Mesothelial cell of epicardium (in vitro differentiated cells): ENCODE results near the gene SLC16A6. TPM values are rescaled to one million over a fixed set of nuclear protein-coding genes. Genes with fewer than 3 reads are reported as not detected.
A peak's percentile ranks its signal among the peaks of the same experiment; 100 is the strongest.
"Not testable (repeated sequence)": the region's sequence is repeated elsewhere in the genome, so short reads cannot be mapped to it uniquely, and the experiment has no call there.

Source experiments
- DNase-seq, 2 experiments: peaks; one replicate each; pipeline ENCODE4 v3.0.0; 2021; ENCODE audit warnings: low spot score in 2 of 2; ENCODE audit not compliant: unreplicated experiment in 2 of 2
- H3K27ac Mint-ChIP-seq: 2 replicates; pipeline ENCODE4 v1.8.0; 2021; ENCODE audit warnings: mixed read lengths
- H3K27me3 Mint-ChIP-seq: 2 replicates; pipeline ENCODE4 v1.8.0; 2021; ENCODE audit warnings: low read depth, mixed read lengths
- H3K36me3 Mint-ChIP-seq: 2 replicates; pipeline ENCODE4 v1.8.0; 2021; ENCODE audit warnings: mixed read lengths
- H3K4me1 Mint-ChIP-seq: 2 replicates; pipeline ENCODE4 v1.8.0; 2021; ENCODE audit warnings: mixed read lengths
- H3K4me3 Mint-ChIP-seq: 2 replicates; pipeline ENCODE4 v1.8.0; 2021; ENCODE audit warnings: mild to moderate bottlenecking, moderate library complexity, mixed read lengths
- H3K9me3 Mint-ChIP-seq: 2 replicates; pipeline ENCODE4 v1.8.0; 2021; ENCODE audit warnings: mixed read lengths
- CTCF ChIP-seq: fragments of 200-600 bp; sonication (generic); IDR thresholded peaks from one replicate; pipeline ENCODE4 v1.5.0; 2021; ENCODE audit warnings: antibody characterized with exemption; ENCODE audit not compliant: unreplicated experiment
- total RNA-seq: library from RNA; stranded (reverse); gene quantifications from 3 replicates; pipeline ENCODE4 v1.2.1, GENCODE V29; 2021

Gene SLC16A6
- 0.89 to 1.3 TPM (median 0.90 TPM) in 3 replicates for total RNA-seq

- H3K36me3 Mint-ChIP-seq, result no peaks in the 10 kb centered on the region
- H3K9me3 Mint-ChIP-seq, result no peaks in the 10 kb centered on the region
- H3K4me3 Mint-ChIP-seq, result peak within 1 kb of the TSS; percentile 78
- H3K27ac Mint-ChIP-seq, result peak within 1 kb of the TSS; percentile 64
- DNase-seq, result peak; percentile 54 to 76
- H3K4me1 Mint-ChIP-seq, result peaks cover 14% of the 10 kb centered on the region
- no peak for TF ChIP-seq CTCF
- H3K27me3 Mint-ChIP-seq, result peaks cover 43% of the 10 kb centered on the region
Observed at GRCh38 chr17:68290955-68291835, at the start of gene SLC16A6, which contains the start of gene ARSG. SLC16A6 (minus strand) TSS chr17:68291127; CDS start chr17:68278320, 12,807 bp downstream. ARSG (plus strand) TSS chr17:68291495; CDS start chr17:68307494, 15,999 bp downstream.

DNA sequence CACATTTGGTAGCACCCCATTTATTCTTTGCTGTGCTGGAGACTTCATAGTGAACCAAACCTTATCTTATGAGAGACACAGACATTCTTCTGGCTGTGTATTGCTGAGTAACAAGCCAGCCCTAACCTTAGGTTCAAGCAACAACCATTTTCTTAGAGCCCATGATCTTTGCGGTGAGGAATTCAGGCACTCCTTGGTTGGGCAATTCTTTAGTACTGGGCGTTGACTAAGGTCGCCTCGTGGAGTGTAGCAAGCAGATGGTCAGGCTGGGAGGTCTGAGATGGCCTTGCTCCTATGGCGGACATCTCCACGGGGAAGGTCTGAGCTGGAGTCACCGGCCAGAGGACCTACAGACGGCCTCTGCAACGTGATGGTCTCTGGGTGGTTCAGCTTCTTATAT lies 43.5 kb upstream of the SLC16A6 start:
- Mint-ChIP-seq H3K4me1 (peaks cover 9% of the 10 kb centered on the region), H3K9me3 (peaks cover 14% of the 10 kb centered on the region), H3K4me3 (no peak overlapping the region), H3K27ac (no peak overlapping the region), H3K36me3 (peaks cover 6% of the 10 kb centered on the region), H3K27me3 (no peaks in the 10 kb centered on the region)
- TF ChIP-seq CTCF, result no peak
- no peak for DNase-seq

GRCh38 chr17:68331932-68332331 lies 41.0 kb upstream of the SLC16A6 start:
- DNase-seq, H3K27me3 Mint-ChIP-seq, H3K27ac Mint-ChIP-seq, H3K36me3 Mint-ChIP-seq, H3K4me3 Mint-ChIP-seq: not testable (repeated sequence)
- Mint-ChIP-seq H3K9me3 (peaks cover 14% of the 10 kb centered on the region), H3K4me1 (peaks cover 11% of the 10 kb centered on the region)

GRCh38 chr17:68329331-68329730 lies 38.4 kb upstream of the SLC16A6 start:
- Mint-ChIP-seq H3K4me3 (no peak overlapping the region), H3K27me3 (no peaks in the 10 kb centered on the region), H3K9me3 (peaks cover 14% of the 10 kb centered on the region), H3K27ac (peak overlapping the region; percentile 96), H3K4me1 (peaks cover 13% of the 10 kb centered on the region), H3K36me3 (peaks cover 7% of the 10 kb centered on the region)
- no peak for DNase-seq
- TF ChIP-seq CTCF, result no peak

DNA sequence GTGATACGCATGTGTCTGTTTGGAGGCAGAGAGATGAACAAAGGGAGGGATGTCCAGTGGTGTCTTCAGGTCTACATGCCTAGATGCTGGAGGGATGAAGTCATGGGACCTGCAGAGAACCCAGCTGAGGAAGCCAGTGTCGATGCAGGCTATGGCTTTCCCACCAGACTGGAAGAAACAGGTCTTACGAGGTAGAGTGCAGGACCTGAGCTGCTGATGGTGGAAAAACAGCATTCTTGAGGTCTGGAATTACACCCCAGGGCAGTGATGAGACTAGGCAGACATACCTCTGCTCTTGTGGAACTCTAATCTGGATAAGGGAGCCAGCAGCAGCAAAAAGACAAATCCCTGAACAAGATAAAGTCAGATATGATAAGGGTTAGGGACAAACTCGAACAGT lies 37.7 kb upstream of the SLC16A6 start:
- peaks cover 7% of the 10 kb centered on the region for H3K36me3 Mint-ChIP-seq
- no peak for TF ChIP-seq CTCF
- DNase-seq, result peak in 1 of 2 experiments; percentile 45
- H3K9me3 Mint-ChIP-seq, result peaks cover 14% of the 10 kb centered on the region
- no peak overlapping the region for H3K4me3 Mint-ChIP-seq
- H3K4me1 Mint-ChIP-seq, result peaks cover 13% of the 10 kb centered on the region
- H3K27ac Mint-ChIP-seq, result peak overlapping the region; percentile 96
- no peaks in the 10 kb centered on the region for H3K27me3 Mint-ChIP-seq

DNA sequence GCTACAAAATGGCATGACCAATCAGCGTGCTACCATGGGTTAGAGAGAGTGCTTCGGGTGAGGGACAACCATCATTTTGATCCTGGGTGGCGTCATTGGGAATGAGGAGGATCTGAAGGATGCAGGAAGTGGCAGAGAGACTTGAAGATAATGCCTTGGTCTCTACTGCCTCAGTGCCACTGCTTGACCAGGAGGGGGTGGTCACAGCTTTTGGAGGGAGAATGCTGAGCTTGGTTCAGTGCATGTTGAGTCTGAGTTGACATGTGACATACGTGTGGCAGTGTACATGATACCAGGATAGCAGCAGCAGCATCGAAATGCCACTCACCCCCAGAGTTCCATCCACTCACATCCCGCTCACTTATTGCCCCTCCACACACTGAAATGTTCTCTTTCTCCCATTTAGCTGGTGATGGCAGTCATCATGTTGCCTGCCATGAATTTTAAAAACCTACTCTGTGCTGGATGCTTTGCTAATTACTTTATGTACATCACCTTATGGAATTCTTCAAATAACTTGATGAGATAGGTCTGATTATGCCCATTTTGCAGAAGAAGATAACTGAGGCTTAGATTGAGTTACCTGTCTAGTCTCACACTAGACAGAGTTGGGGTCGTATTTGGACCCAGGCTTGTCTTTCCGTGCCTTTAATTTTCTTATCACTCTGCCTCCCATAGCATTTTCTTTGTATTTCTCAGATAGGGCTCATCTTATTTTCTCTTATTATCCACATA lies 37.1 kb upstream of the SLC16A6 start:
- no peak for TF ChIP-seq CTCF
- peaks cover 13% of the 10 kb centered on the region for H3K4me1 Mint-ChIP-seq
- peak overlapping the region; percentile 96 for H3K27ac Mint-ChIP-seq
- H3K36me3 Mint-ChIP-seq, result peaks cover 7% of the 10 kb centered on the region
- H3K9me3 Mint-ChIP-seq, result peaks cover 14% of the 10 kb centered on the region
- no peak overlapping the region for H3K4me3 Mint-ChIP-seq
- DNase-seq, result no peak
- H3K27me3 Mint-ChIP-seq, result no peaks in the 10 kb centered on the region
